Measurements from ENCODE around the gene ELL.

Gene ELL

DNA sequence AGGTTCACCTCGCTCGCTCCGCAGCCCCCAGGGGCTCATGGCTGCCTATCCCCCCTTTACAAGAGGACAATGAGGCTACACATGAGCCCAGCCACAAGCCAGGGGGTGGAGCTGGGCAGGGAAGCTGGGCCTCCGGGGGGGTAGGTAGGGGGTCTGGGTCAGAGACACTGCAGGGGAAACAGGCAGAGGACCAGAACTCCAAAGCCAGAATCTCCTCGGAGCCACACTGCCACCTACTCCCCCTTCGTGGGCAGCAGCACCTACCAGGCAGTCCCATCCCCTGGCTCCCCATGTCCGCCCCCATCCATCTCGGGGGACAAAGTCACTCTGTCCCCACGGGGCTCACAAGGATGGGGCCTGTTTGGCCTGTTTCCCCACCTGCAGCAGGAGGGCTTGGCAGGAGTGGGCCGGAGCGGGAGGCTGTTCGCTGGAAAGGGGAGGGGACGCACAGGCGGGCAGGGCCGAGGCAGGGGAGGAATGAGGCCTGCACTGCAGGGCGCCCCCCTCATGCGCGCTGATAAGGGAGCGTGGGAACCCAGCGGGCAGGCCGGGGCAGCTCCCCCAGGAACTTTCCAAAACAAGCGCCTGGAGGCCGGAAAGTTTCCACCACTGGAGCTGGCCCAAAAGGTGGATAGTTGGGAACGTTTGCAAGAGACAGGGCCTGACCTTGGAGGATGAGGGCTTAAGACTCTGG is 83.4 kb downstream of the ELL start:
- DNase-seq (ENCODE audit: low read depth), result no peak
- TF ChIP-seq CTCF (conservative IDR thresholded peaks at IDR 0.05; ENCODE audit: control insufficient read depth, insufficient read depth, low read depth, low read length), result no peak
- no peak overlapping the region for H3K4me3 ChIP-seq (ENCODE audit: control insufficient read depth, low read depth, low read length)

GRCh38 chr19:18437491-18438330 is 84.2 kb downstream of the ELL start, which contains the start of gene ISYNA1:
TSS of gene ISYNA1 (minus strand) at chr19:18438133. CDS start at chr19:18437979, 154 bp downstream.
- no peak for DNase-seq (ENCODE audit: low read depth)
- H3K4me3 ChIP-seq (ENCODE audit: control insufficient read depth, low read depth, low read length), result peak within 1 kb of the TSS; percentile 34
- no peak for TF ChIP-seq CTCF (conservative IDR thresholded peaks at IDR 0.05; ENCODE audit: control insufficient read depth, insufficient read depth, low read depth, low read length)

DNA sequence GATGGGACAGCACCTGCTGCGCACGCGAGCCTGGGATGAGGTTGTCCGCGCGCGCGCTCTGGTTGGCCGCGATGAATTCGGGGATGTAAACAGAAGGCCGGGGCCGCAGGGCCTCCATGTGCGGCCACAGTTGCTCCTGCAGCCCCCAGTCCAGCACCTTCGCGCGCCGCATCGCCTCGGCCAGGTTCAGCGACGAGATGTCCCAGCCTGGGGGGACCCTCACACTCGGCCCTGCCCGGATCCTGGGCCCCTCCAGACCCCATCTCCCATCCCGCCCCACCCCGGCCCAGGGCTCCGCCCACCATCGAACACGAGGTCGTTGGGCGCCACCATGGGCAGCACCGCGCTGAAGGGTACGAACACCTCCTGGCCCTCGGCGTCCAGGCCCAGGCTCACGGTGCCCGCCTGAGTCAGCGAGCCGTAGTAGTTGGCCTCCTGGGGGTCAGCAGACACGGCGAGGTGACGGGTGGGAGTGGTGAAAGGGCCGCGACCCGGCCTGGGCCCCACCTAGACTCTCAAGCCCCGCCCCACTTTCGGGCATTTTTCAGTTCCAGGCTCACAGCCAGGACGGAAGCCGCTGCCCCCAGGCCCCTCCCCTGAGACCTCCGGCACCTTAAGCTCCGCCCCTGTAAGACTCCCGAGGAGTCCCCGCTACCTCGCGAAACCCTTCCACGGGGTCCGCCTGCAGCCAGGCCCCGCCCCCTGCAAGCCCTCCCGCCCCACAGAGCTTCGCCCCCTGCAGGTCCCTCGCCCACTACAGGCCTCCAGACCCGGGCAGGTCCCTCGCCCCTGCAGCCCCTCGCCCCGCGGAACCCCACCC is 85.0 kb downstream of the ELL start:
- peak; percentile 69 for DNase-seq (ENCODE audit: low read depth)
- H3K4me3 ChIP-seq (ENCODE audit: control insufficient read depth, low read depth, low read length), result peak overlapping the region; percentile 10
- TF ChIP-seq CTCF (conservative IDR thresholded peaks at IDR 0.05; ENCODE audit: control insufficient read depth, insufficient read depth, low read depth, low read length), result no peak

DNA sequence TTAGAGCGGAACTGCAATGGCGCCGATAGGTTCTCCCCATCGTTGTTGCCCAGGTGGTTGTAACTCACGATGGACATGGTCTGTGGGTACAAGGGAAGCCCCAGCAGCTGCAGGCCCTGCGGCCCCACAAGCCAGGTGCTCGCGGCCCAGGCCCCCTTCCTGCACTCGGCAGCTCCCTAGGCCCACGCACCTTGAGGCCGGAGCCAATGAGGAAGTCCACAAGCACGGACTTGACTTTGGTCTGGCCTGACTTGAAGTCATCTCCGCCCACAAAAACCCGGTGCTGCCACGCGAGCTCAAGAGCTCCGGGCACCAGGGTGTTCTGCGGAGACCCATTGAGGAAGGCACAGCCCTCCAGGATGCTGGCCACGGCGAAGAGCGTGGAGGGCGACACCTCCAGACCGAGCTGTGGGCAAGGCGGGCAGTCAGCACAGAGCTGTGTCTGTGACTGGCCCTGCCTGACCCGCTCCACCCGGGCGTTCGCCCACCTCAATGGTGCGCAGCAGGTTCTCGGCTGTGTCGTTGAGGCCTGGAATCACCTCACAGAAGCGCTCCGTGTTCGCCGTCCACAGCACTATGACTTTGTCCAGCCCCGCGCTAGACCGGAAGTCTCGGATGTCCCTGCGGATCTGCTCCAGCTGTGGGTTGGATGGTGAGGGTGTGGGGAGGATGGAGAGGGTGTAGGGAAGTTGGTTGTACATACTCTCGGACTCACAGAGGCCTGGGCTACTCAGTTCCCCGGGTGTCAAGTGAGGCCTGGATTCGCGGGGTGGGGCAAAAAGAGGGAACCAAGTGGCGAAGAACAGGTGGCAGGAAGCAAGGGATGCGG is 85.8 kb downstream of the ELL start:
- H3K4me3 ChIP-seq (ENCODE audit: control insufficient read depth, low read depth, low read length), result no peak overlapping the region
- TF ChIP-seq CTCF (conservative IDR thresholded peaks at IDR 0.05; ENCODE audit: control insufficient read depth, insufficient read depth, low read depth, low read length), result no peak
- no peak for DNase-seq (ENCODE audit: low read depth)

- TF ChIP-seq CTCF (conservative IDR thresholded peaks at IDR 0.05; ENCODE audit: control insufficient read depth, insufficient read depth, low read depth, low read length), result no peak
- no peak for DNase-seq (ENCODE audit: low read depth)
- H3K4me3 ChIP-seq (ENCODE audit: control insufficient read depth, low read depth, low read length), result no peak overlapping the region
Observed at GRCh38 chr19:18435178-18435841, 86.6 kb downstream of the ELL start.
